Activated naive CD8-positive, alpha-beta T cell treated with anti-CD3 and anti-CD28 coated beads, Interleukin-2, amount 50 U/mL, for 24 hours (primary cell): ENCODE results near the gene FDXR.
"Not testable (repeated sequence)": the region's sequence is repeated elsewhere in the genome, so short reads cannot be mapped to it uniquely, and the experiment has no call there.

Experiments
- ATAC-seq: fragments of 150-1000 bp; cut with Tn5 transposase; one replicate; pipeline ENCODE4 v1.10.0; 2021
- DNase-seq: peaks from one replicate; pipeline ENCODE4 v3.0.0; 2021
- H3K27ac Mint-ChIP-seq: one replicate; pipeline ENCODE4 v1.8.0; 2021; ENCODE audit warnings: mild to moderate bottlenecking, mixed read lengths
- H3K27me3 Mint-ChIP-seq: one replicate; pipeline ENCODE4 v1.8.0; 2021; ENCODE audit warnings: mixed read lengths
- H3K36me3 Mint-ChIP-seq: one replicate; pipeline ENCODE4 v1.8.0; 2021; ENCODE audit warnings: low read depth, mixed read lengths
- H3K4me1 Mint-ChIP-seq: one replicate; pipeline ENCODE4 v1.8.0; 2021; ENCODE audit warnings: mixed read lengths
- H3K4me3 Mint-ChIP-seq: one replicate; pipeline ENCODE4 v1.8.0; 2021; ENCODE audit warnings: mild to moderate bottlenecking, moderate library complexity, mixed read lengths
- H3K9me3 Mint-ChIP-seq: one replicate; pipeline ENCODE4 v1.8.0; 2021; ENCODE audit warnings: mixed read lengths

The FDXR gene

GRCh38 chr17:74906214-74906793, 33.5 kb upstream of the FDXR start:
- H3K36me3 Mint-ChIP-seq, H3K4me3 Mint-ChIP-seq, H3K9me3 Mint-ChIP-seq, ATAC-seq, DNase-seq, H3K4me1 Mint-ChIP-seq, H3K27ac Mint-ChIP-seq: not testable (repeated sequence)
- H3K27me3 Mint-ChIP-seq: peaks cover 13% of the 10 kb centered on the region

GRCh38 chr17:74904687-74905409, 32.1 kb upstream of the FDXR start:
- Mint-ChIP-seq H3K9me3 (no peaks in the 10 kb centered on the region), H3K4me3 (no peak overlapping the region)
- no peak for ATAC-seq

GRCh38 chr17:74903671-74904070, 30.9 kb upstream of the FDXR start:
- DNase-seq: no peak
- no peak for ATAC-seq
- Mint-ChIP-seq H3K27ac (no peak overlapping the region), H3K4me3 (no peak overlapping the region), H3K9me3 (no peaks in the 10 kb centered on the region), H3K27me3 (peaks cover 13% of the 10 kb centered on the region), H3K36me3 (no peaks in the 10 kb centered on the region), H3K4me1 (no peaks in the 10 kb centered on the region)

More at GRCh38 chr17:74904687-74905409, 32.1 kb upstream of the FDXR start:
- no peaks in the 10 kb centered on the region for H3K36me3 Mint-ChIP-seq
- DNase-seq: no peak
- H3K27me3 Mint-ChIP-seq: peaks cover 13% of the 10 kb centered on the region
- no peaks in the 10 kb centered on the region for H3K4me1 Mint-ChIP-seq
- H3K27ac Mint-ChIP-seq: no peak overlapping the region

- Mint-ChIP-seq H3K4me3 (no peak overlapping the region), H3K4me1 (no peaks in the 10 kb centered on the region), H3K36me3 (no peaks in the 10 kb centered on the region), H3K27me3 (peaks cover 13% of the 10 kb centered on the region), H3K9me3 (no peaks in the 10 kb centered on the region), H3K27ac (no peak overlapping the region)
- ATAC-seq: no peak
- no peak for DNase-seq
Observed at GRCh38 chr17:74903034-74903433, 30.2 kb upstream of the FDXR start.

GRCh38 chr17:74901353-74902135, 28.8 kb upstream of the FDXR start:
- ATAC-seq: no peak
- DNase-seq: no peak
- H3K27ac Mint-ChIP-seq: no peak overlapping the region
- H3K36me3 Mint-ChIP-seq: no peaks in the 10 kb centered on the region
- H3K9me3 Mint-ChIP-seq: no peaks in the 10 kb centered on the region
- peaks cover 15% of the 10 kb centered on the region for H3K27me3 Mint-ChIP-seq
- H3K4me1 Mint-ChIP-seq: no peaks in the 10 kb centered on the region
- H3K4me3 Mint-ChIP-seq: no peak overlapping the region

GRCh38 chr17:74900208-74900607, 27.4 kb upstream of the FDXR start:
- Mint-ChIP-seq H3K27ac (no peak overlapping the region), H3K4me3 (no peak overlapping the region), H3K9me3 (no peaks in the 10 kb centered on the region), H3K27me3 (peaks cover 26% of the 10 kb centered on the region), H3K36me3 (no peaks in the 10 kb centered on the region), H3K4me1 (no peaks in the 10 kb centered on the region)
- DNase-seq (no peak), ATAC-seq (no peak)

- Mint-ChIP-seq H3K9me3 (no peaks in the 10 kb centered on the region), H3K36me3 (no peaks in the 10 kb centered on the region), H3K4me1 (peaks cover 3% of the 10 kb centered on the region), H3K27me3 (peaks cover 36% of the 10 kb centered on the region), H3K27ac (no peak overlapping the region), H3K4me3 (no peak overlapping the region)
- DNase-seq (no peak), ATAC-seq (no peak)
Observed at GRCh38 chr17:74898376-74898946, 25.7 kb upstream of the FDXR start.

- DNase-seq (no peak), ATAC-seq (no peak)
- Mint-ChIP-seq H3K27me3 (peaks cover 40% of the 10 kb centered on the region), H3K4me1 (peaks cover 3% of the 10 kb centered on the region), H3K4me3 (peak overlapping the region; percentile 28), H3K27ac (no peak overlapping the region), H3K36me3 (no peaks in the 10 kb centered on the region), H3K9me3 (no peaks in the 10 kb centered on the region)
Observed at GRCh38 chr17:74893936-74894671, 21.3 kb upstream of the FDXR start.

GRCh38 chr17:74892974-74893911, 20.4 kb upstream of the FDXR start, which contains the start of gene FADS6:
Gene FADS6, minus strand, starts transcription at chr17:74893633. Its CDS starts 38 bp downstream, at chr17:74893595.
- Mint-ChIP-seq H3K4me1 (peaks cover 3% of the 10 kb centered on the region), H3K36me3 (no peaks in the 10 kb centered on the region), H3K27me3 (peaks cover 40% of the 10 kb centered on the region), H3K9me3 (no peaks in the 10 kb centered on the region), H3K4me3 (peak within 1 kb of the TSS; percentile 28), H3K27ac (no peak within 1 kb of the TSS)
- DNase-seq: no peak
- no peak for ATAC-seq

GRCh38 chr17:74892013-74892841, 19.4 kb upstream of the FDXR start:
- H3K27me3 Mint-ChIP-seq: peaks cover 40% of the 10 kb centered on the region
- DNase-seq: no peak
- H3K27ac Mint-ChIP-seq: no peak overlapping the region

GRCh38 chr17:74890554-74890953, 17.8 kb upstream of the FDXR start:
- DNase-seq (no peak), ATAC-seq (no peak)
- Mint-ChIP-seq H3K4me1 (peaks cover 3% of the 10 kb centered on the region), H3K27me3 (peaks cover 37% of the 10 kb centered on the region), H3K9me3 (no peaks in the 10 kb centered on the region), H3K4me3 (no peak overlapping the region), H3K27ac (no peak overlapping the region), H3K36me3 (no peaks in the 10 kb centered on the region)

More at GRCh38 chr17:74892013-74892841, 19.4 kb upstream of the FDXR start:
- no peak overlapping the region for H3K4me3 Mint-ChIP-seq
- H3K4me1 Mint-ChIP-seq: peaks cover 3% of the 10 kb centered on the region
- H3K36me3 Mint-ChIP-seq: no peaks in the 10 kb centered on the region
- H3K9me3 Mint-ChIP-seq: no peaks in the 10 kb centered on the region
- ATAC-seq: no peak

- no peak for DNase-seq
- ATAC-seq: no peak
- no peaks in the 10 kb centered on the region for H3K9me3 Mint-ChIP-seq
- no peaks in the 10 kb centered on the region for H3K36me3 Mint-ChIP-seq
- no peak overlapping the region for H3K27ac Mint-ChIP-seq
- no peaks in the 10 kb centered on the region for H3K4me1 Mint-ChIP-seq
- peaks cover 28% of the 10 kb centered on the region for H3K27me3 Mint-ChIP-seq
- no peak overlapping the region for H3K4me3 Mint-ChIP-seq
Observed at GRCh38 chr17:74888469-74888868, 15.7 kb upstream of the FDXR start.
